ENCODE measurements around the gene ERICH2.
A peak's percentile ranks its signal among the peaks of the same experiment; 100 is the strongest.
"Not testable (repeated sequence)": the region's sequence is repeated elsewhere in the genome, so short reads cannot be mapped to it uniquely, and the experiment has no call there.

Gene ERICH2

DNA sequence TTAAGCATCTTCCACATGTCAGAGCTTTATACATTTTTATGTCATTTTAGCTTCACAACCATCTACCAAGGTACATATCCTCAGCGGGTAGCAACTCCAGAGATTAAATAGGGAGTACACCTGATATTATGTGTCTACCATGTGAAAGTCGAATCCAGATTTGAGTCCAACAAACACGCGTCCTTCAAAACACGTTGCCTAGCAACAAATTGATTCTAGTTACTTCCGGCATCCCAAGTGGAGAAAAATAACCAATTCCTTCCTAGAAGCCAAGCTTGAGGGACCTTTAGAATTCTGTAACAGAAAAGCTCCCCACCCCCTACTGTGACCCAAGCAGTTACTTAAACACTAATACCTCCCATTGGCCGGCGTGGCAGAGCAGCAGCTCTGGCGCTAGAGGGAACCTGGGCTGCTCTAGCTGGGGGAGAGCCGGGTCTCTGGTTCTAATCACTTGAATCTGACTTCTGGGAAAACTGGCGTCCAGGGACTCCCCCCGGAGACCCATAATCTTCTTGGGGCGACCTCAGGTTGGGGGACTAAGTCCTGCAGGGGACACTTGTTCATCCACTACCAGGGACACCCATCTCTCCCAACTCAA is at the start of gene ERICH2:
ERICH2 (plus strand) TSS at position 371 of the 598 bp plus-strand sequence. CDS start 304 bp downstream, outside the sequence.
- FAIRE-seq, result no peak

DNA sequence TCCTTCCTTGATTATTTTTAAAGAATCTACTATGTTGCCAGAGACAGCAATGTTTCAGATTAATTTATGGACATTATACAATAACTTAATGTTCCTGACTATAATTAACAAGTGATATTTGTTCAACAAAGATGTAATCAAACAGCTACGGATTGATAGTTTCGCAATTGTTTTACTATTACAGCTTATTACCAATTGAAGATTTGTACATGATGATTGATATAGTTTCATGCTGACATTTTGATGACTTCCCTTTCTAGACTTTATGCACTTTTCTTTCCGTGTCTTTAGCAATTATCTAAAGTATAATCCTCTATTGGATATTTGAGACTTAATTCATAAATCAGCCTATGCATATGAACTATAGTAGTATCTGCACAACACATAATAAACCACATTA is 48.5 kb upstream of the ERICH2 start:
- FAIRE-seq, result no peak

DNA sequence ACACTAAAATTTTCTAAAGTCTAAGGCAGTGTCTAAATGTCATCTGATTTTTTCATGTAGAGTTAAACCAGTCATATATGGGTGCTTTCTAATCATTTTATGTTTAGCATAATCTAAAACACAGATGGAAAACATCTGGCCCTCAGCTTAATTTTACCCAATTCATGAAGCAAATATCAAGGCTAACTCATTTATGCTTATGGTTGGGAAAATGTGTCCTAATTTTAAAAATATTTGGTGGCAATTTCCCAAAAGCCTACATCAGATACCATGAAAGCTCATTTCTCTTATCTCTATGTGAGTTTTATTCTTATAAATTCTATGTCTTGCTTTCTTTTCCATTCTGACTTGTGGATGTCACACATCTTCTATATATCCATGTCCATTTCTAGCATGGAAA is 47.9 kb upstream of the ERICH2 start:
- peak; percentile 31 for FAIRE-seq

- FAIRE-seq, result no peak
These were observed 46.7 kb upstream of the ERICH2 start for GRCh38 chr2:170723446-170723958.

- FAIRE-seq, result no peak
These were observed 36.2 kb upstream of the ERICH2 start for GRCh38 chr2:170733798-170734600.

DNA sequence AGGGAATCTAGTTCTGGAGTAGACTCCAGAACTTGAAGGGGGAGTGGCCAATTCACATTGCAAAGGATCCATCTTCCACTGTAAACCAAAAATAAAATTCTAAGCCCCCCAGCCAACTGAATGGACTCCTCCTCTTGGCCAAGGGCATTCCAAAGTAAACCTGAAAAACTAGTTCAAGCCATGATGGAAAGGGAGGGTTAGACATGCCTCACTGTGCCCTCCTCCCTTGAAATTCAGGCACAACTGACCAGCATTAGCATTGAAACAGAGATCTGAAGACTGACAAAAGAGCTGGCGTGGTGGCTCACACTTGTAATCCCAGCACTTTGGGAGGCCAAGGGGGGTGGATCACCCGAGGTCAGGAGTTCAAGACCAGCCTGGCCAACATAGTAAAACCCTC is 35.6 kb upstream of the ERICH2 start:
- FAIRE-seq, result not testable (repeated sequence)

DNA sequence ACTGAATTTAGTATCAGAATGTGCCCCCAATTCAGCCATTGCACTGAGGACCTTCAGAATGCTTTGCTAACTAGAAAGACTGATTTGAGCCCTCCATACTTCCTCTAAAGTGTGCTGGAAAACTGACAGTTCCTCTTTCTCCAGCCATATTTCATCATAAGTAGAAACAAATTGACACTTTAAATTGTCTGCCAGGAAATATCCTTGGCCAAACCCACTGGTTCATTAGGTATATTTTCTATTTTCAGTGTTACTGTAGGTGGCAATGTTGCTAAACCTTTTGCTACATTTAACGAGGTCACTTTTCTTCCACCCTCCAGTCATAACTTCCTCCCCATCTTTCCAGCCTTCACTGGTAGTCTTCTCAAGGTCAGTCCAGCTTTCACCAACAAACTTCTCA is 33.5 kb upstream of the ERICH2 start:
- FAIRE-seq, result no peak

- no peak for FAIRE-seq
These were observed 32.8 kb upstream of the ERICH2 start for GRCh38 chr2:170737406-170737805.

DNA sequence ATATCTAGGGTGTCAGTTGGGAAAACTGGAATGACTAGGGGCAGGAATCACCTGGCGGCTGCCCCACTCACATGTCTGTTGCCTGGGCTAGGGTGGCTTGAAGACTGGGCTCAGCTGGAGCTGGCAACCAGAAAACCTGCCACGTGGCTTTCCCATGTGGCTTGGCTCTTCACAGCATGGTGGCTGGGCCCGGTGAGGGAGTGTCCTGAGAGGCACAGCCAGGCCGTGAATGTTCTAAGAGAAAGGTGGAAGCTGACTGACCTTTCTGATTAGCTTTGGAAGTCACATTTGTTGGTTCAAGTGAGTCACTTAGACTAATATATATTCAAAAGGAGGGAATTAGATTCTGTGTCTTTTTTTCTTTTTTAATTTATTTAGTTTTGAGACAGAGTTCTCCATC is 32.4 kb upstream of the ERICH2 start:
- no peak for FAIRE-seq

DNA sequence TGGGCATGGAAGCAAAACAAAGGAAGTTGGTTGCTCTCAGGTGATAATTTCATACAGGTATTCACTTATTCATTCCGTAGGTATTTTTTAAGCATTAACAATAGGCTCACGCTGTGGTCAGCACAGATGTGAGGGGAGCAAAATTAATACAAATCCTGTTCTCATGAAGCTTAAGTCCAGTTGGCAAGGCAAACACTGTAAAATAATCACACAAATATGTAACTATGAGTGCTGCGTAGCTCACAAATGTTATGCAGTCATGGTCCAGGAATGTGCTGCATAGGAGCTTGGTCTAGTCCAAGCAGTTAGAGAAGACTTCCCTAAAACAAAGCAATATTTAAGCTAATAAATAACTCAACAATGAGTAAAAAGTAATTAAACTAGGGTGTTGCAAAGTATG is 31.1 kb upstream of the ERICH2 start:
- FAIRE-seq, result no peak

- no peak for FAIRE-seq
These were observed 30.6 kb upstream of the ERICH2 start for GRCh38 chr2:170739507-170740046.

DNA sequence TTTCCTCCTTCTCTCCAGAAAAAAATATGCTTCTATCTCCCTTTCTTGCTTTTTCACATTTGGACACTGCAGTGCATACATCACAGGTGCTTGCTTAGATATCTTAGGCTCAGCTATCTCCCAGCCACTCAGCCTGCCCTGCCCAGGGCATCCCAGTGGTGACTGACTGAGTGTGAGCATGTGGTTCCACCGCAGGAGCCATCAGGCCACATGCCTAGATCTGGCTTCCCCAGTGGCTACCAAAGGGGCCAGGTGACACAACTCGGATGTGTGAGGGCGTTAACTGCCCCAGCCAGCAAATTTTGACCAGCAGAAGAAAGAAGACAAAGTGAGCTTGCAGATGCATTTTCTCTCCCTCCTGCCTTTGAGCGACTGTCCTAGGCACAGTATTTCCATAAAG is 29.5 kb upstream of the ERICH2 start:
- FAIRE-seq, result no peak

DNA sequence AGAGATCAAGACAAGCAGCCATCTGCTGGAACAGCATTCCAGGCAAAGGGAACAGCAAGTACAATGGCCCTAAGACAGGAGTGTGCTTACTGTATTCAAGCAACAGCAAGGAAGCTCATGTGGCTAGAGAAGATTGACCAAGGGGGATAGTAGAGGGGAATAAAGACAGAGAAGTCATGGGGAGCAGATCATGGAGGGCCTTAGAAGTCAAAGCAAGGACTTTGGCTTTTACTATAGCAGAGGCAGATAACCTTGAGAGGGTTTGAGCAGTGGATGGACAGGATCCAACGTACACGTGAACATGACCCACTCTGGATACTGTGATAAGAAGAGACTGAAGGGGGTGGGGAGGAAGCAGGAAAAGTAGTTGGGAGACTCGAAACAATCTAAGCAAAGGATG is 28.2 kb upstream of the ERICH2 start:
- no peak for FAIRE-seq

DNA sequence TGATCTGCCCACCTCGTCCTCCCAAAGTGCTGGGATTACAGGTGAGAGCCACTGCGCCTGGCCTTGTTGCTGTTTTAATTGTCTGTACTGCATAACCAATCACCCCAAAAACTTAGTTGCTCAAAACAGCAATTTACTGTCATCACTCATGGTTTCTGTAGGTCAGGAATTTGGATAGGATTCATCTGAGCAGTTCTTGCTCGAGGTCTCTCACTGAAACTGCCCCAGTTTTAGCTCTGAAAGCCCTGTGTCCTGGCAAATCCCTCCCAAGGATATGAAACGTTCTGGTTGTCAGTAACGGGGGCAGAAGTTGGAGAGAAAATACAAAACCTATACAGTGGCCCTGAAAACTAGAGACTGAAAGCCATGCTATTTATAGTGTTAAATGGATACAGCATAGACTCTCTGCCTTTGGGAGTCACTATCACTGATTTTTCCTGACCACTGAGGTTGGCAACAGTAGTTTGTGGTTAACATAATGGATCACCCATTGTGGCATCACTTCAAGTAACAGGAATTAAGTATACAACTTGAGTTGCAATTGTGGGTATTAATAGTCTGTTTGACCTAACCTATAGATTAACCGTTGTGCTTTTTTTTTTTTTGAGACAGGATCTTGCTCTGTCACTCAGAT is 27.2 kb upstream of the ERICH2 start:
- FAIRE-seq, result no peak

DNA sequence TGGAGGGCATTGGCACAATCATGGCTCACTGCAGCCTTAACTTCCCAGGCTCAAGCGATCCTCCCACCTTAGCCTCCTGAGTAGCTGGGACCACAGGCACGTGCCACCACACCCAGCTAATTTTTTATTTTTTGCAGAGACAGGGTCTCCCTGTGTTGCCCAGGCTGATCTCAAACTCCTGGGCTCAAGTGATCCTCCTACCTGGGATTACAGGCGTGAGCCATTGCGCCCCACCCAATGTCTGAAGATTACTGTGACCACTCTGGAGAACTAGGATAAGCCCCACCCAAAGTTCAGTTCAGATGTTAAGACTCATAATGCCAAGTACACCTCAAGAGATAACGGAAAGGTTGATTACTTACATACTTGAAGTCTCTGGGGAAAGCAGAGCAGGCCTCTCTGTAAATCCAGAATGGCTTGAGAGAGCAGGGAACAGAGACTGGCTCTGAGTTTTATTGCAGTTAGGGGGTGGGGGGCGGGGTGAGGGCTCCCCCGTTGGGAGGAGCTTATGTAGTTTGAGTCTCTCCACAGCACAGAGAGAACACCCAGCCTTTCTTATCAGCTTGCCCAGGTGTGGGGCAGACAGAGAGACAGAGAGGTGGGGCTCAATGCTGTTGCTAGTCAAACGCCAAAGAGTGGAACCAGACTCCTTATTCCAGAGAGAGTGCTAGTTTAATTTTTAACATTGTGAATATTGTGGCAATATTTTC is 26.5 kb upstream of the ERICH2 start:
- no peak for FAIRE-seq

- FAIRE-seq, result no peak
These were observed 25.8 kb upstream of the ERICH2 start for GRCh38 chr2:170744248-170745002.

DNA sequence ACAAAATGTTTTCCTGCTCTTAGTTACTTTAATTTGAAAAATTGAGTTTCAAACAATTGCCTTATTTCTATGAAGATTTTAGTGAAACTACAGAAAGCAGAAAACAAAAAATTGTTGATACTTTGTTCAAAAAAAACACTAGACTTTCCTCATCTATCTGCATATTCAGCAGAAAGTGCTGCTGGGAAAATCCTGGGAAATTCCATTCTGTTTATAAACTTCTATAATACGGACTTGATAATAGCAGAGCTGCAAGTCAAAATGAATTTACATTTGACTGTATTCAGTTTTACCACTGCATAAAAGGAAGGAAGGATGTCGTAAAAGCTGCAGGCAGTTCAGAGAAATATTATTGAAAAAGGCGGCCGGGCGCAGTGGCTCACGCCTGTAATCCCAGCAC is 24.9 kb upstream of the ERICH2 start:
- no peak for FAIRE-seq

DNA sequence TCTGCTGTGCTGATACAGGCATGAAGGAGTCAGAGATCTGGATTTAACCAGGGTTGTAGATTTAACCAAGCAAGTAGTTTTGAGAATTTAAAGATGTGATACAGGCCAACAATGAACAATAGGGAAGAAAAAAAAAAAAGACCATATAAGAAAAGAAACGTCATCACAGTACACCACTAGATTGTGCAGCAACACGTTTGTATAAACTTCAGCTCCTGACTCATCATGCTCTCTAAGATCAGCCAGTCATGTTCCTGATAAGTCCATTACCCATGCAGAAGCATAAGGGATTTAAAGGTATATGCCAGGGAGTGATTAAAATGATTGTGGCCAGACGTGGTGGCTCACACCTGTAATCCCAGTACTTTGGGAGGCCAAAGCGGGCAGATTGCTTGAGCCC is 22.3 kb upstream of the ERICH2 start:
- FAIRE-seq, result no peak

DNA sequence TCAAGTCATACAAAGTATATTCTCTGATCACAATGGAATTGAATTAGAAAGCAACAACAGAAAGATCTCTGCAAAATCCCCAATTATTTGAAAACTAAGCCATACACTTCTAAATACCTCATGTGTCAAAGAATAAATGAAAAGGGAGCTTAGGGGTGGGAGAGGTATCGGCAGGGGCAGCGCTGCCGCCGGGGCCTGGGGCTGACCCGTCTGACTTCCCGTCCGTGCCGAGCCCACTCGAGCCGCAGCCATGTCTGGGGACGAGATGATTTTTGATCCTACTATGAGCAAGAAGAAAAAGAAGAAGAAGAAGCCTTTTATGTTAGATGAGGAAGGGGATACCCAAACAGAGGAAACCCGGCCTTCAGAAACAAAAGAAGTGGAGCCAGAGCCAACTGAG is 18.6 kb upstream of the ERICH2 start:
- not testable (repeated sequence) for FAIRE-seq

DNA sequence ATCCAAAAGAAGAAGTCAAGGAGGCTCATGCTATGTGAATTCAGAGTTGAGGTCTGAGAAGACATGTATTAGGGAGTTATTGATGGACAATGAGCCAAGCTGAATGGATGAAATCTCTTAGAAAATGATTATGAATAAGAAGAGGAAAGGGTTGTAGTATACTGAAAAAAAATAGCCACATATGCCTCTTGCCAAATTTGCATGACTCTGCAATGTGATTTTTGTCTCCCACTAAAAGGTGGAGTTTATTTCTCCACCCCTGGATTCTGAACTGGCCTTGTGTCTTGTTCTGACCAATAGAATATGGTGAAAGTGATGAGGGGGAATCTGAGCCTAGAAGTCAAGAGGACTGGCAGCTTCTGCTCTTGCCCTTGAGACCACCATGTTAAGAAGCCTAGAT is 8.6 kb upstream of the ERICH2 start:
- no peak for FAIRE-seq

- FAIRE-seq, result no peak
These were observed 7.4 kb upstream of the ERICH2 start for GRCh38 chr2:170762760-170763159.

GRCh38 chr2:170763232-170763631 is 6.9 kb upstream of the ERICH2 start:
- no peak for FAIRE-seq

Measured in endometrium (tissue), 2 donors.